Head of caudate nucleus (tissue), 42 donors: ENCODE measurements around the gene LCLAT1.

Experiments
- DNase-seq, 42 donors: peaks; one replicate each; pipeline versions ENCODE4 v3.0.0 to v3.0.0-alpha.2; 2020 to 2021; ENCODE audit warnings: mixed read lengths in 7 of 42
- intact Hi-C: fragments of 100-400 bp; cut with DNase I; formaldehyde crosslinking; loops from one replicate; pipeline ENCODE4 v1.15.0; 2022

Gene LCLAT1

GRCh38 chr2:30692829-30693275, 245.8 kb downstream of the LCLAT1 start:
- intact Hi-C loops = no loop called here
- peak in 2 of 42 donors; percentile 14 to 21 for DNase-seq
